GM12878 (cell line): ENCODE results near the gene DARS1. TPM values are rescaled to one million over a fixed set of nuclear protein-coding genes. Genes with fewer than 3 reads are reported as not detected.

Source experiments
- ATAC-seq: fragments of 200-7000 bp; cut with Tn5 transposase; 3 replicates; pipeline ENCODE4 v1.9.1; 2020; ENCODE audit warnings: mild to moderate bottlenecking, moderate library complexity
- BruUV-seq: library from RNA; stranded (reverse); fragments of 400-500 nt; replicated peaks from 2 replicates; lab custom pipeline; 2021; lab: Mats Ljungman, UMichigan
- CTCF ChIA-PET: fragments of 300-600 bp; sonication (Branson Sonifier 250); formaldehyde crosslinking; extraction: SDS; loops from one replicate; lab custom pipeline; 2021; ENCODE audit warnings: inconsistent platforms; lab: Yijun Ruan, JAX
- POLR2A ChIA-PET: fragments of 350-600 bp; formaldehyde crosslinking; extraction: SDS; loops from one replicate; lab custom pipeline; 2021; ENCODE audit warnings: inconsistent platforms; lab: Charles Lee
- RAD21 ChIA-PET: fragments of 300-600 bp; sonication (Branson Sonifier 250); formaldehyde crosslinking; loops from one replicate; lab custom pipeline; 2023; ENCODE audit warnings: antibody characterized with exemption; ENCODE audit not compliant: unreplicated experiment; lab: Charles Lee
- SMC1A ChIA-PET: fragments of 300-600 bp; sonication (Branson Sonifier 250); formaldehyde crosslinking; loops from one replicate; lab custom pipeline; 2023; ENCODE audit not compliant: unreplicated experiment, uncharacterized antibody; lab: Charles Lee
- DNase-seq: peaks from one replicate; pipeline ENCODE4 v3.0.0-alpha.2; 2011; ENCODE audit warnings: low read depth, low spot score
- FAIRE-seq: peaks from 3 replicates; lab custom pipeline; 2011; peaks lifted over from hg19 to GRCh38; lab: Jason Lieb, UNC
- H2AFZ ChIP-seq: 2 replicates; pipeline ENCODE4 v1.6.0; 2011; ENCODE audit warnings: low read depth, low read length, control low read depth; ENCODE audit not compliant: control insufficient read depth
- H3K27ac ChIP-seq: 2 replicates; pipeline ENCODE4 v1.5.1; 2011; ENCODE audit warnings: control low read depth; ENCODE audit not compliant: control insufficient read depth, insufficient read depth
- H3K27me3 ChIP-seq, 2 experiments: replicated peaks in 1 of 2; 2 replicates each; pipeline versions ENCODE4 v1.6.0 to v1.6.1; 2011; ENCODE audit warnings: low read length in 1 of 2; ENCODE audit not compliant: control insufficient read depth in 2 of 2, insufficient read depth in 2 of 2
- H3K36me3 ChIP-seq, 2 experiments: 2 replicates each; pipeline ENCODE4 v1.5.1; 2011; ENCODE audit warnings: low read length in 1 of 2; ENCODE audit not compliant: control insufficient read depth in 2 of 2, insufficient read depth in 2 of 2
- H3K4me1 ChIP-seq: 2 replicates; pipeline ENCODE4 v1.6.1; 2011; ENCODE audit warnings: mild to moderate bottlenecking, low read length, moderate library complexity, mixed read lengths; ENCODE audit not compliant: control insufficient read depth, insufficient read depth
- H3K4me2 ChIP-seq: 2 replicates; pipeline ENCODE4 v1.6.0; 2011; ENCODE audit warnings: control low read depth; ENCODE audit not compliant: control insufficient read depth, insufficient read depth
- H3K4me3 ChIP-seq: fragments of 200-600 bp; sonication (generic); 2 replicates; pipeline ENCODE4 v1.5.1; 2016
- H3K79me2 ChIP-seq: 2 replicates; pipeline ENCODE4 v1.6.0; 2011; ENCODE audit warnings: low read length; ENCODE audit not compliant: control insufficient read depth, insufficient read depth
- H3K9ac ChIP-seq: 2 replicates; pipeline ENCODE4 v1.8.0; 2011; ENCODE audit warnings: low read length, control low read depth, mixed read lengths; ENCODE audit not compliant: control insufficient read depth, insufficient read depth
- H3K9me3 ChIP-seq: replicated peaks from 3 replicates; pipeline ENCODE4 v1.5.1; 2011; ENCODE audit warnings: mild to moderate bottlenecking, low read length; ENCODE audit not compliant: control insufficient read depth, insufficient read depth
- H4K20me1 ChIP-seq: 2 replicates; pipeline ENCODE4 v1.6.0; 2011; ENCODE audit not compliant: control insufficient read depth, insufficient read depth
- BCLAF1 ChIP-seq: fragments of 450-650 bp; IDR thresholded peaks from 2 replicates; pipeline ENCODE4 v1.6.1; 2017; ENCODE audit warnings: antibody characterized with exemption, mild to moderate bottlenecking, moderate library complexity
- CBFB ChIP-seq: IDR thresholded peaks from 2 replicates; pipeline ENCODE4 v1.6.1; 2016; ENCODE audit warnings: antibody characterized with exemption, low read depth
- CTCF ChIP-seq, 3 experiments: IDR thresholded peaks in 2 of 3; conservative IDR thresholded peaks in 1 of 3; 2 replicates each; pipeline ENCODE4 v1.5.1; 2011; ENCODE audit warnings: low read depth in 3 of 3, low read length in 3 of 3, mild to moderate bottlenecking in 3 of 3, control low read depth in 2 of 3, moderate library complexity in 2 of 3, inconsistent platforms in 1 of 3, mixed read lengths in 1 of 3; ENCODE audit not compliant: control insufficient read depth in 2 of 3, insufficient read depth in 1 of 3; ENCODE audit errors: extremely low read depth in 1 of 3
- JUND ChIP-seq: IDR thresholded peaks from 2 replicates; pipeline ENCODE4 v1.6.1; 2012; ENCODE audit warnings: low read depth, mild to moderate bottlenecking, low read length, improper control_type of control experiment, moderate library complexity
- RELB ChIP-seq: fragments of 450-650 bp; IDR thresholded peaks from 2 replicates; pipeline ENCODE4 v1.6.1; 2017; ENCODE audit warnings: low read depth, mild to moderate bottlenecking, moderate library complexity
- SMAD5 ChIP-seq: IDR thresholded peaks from 2 replicates; pipeline ENCODE4 v1.6.1; 2016; ENCODE audit warnings: antibody characterized with exemption, low read depth
- SREBF1 ChIP-seq: IDR thresholded peaks from 2 replicates; pipeline ENCODE4 v1.6.1; 2012; ENCODE audit warnings: mild to moderate bottlenecking, low read length
- YY1 ChIP-seq: IDR thresholded peaks from 2 replicates; pipeline ENCODE4 v1.6.1; 2011; ENCODE audit warnings: low read depth, mild to moderate bottlenecking, low read length
- ZNF207 ChIP-seq: fragments of 450-650 bp; IDR thresholded peaks from 2 replicates; pipeline ENCODE4 v1.6.1; 2014; ENCODE audit warnings: antibody characterized with exemption, mild to moderate bottlenecking, borderline replicate concordance
- ZSCAN29 ChIP-seq: fragments of 450-650 bp; IDR thresholded peaks from 2 replicates; pipeline ENCODE4 v1.6.1; 2017; ENCODE audit warnings: mild to moderate bottlenecking, moderate library complexity
- ZZZ3 ChIP-seq: IDR thresholded peaks from 2 replicates; pipeline ENCODE4 v1.6.1; 2011; ENCODE audit warnings: low read depth; ENCODE audit not compliant: control insufficient read depth, insufficient read length
- WGBS: methylation state at CpG from one replicate; pipeline ENCODE4 v1.1.6; 2016; ENCODE audit warnings: low lambda C conversion rate; ENCODE audit not compliant: insufficient replicate concordance, insufficient coverage; ENCODE audit errors: missing lambda C conversion rate; 5-methylcytosine and 5-hydroxymethylcytosine counted together
- in situ Hi-C: fragments of 300-500 bp; cut with MboI; formaldehyde crosslinking; loops from 9 replicates; pipeline ENCODE4 v1.14.3; 2018; ENCODE audit warnings: mixed read lengths
- intact Hi-C: fragments of 100-400 bp; cut with micrococcal nuclease; formaldehyde crosslinking; loops from one replicate; pipeline ENCODE4 v1.14.2; 2022; ENCODE audit not compliant: unreplicated experiment
- polyA plus RNA-seq, 11 experiments: library from polyadenylated mRNA; depleted of rRNA in 4 of 11; unstranded in 6 of 11; stranded (reverse) in 5 of 11; fragments of >200 nt; fragmentation: Nextera tagmentation in 4 of 11; fragmentation: Illumina TruSeq in 1 of 11; extraction: Ambion mirVana in 4 of 11; extraction: Trizol in 1 of 11; gene quantifications; 1 replicate in 1 of 11; 2 replicates in 10 of 11; pipeline versions ENCODE4 v1.2.1 to v1.2.3, GENCODE V29; 2011 to 2016; ENCODE audit warnings: inconsistent platforms in 2 of 11, missing spikeins in 2 of 11, low read depth in 1 of 11
- total RNA-seq, 4 experiments: library from RNA; depleted of rRNA in 3 of 4; stranded (reverse); fragments of >200 nt in 3 of 4; fragmentation: Illumina TruSeq in 1 of 4; extraction: Trizol in 1 of 4; gene quantifications; 2 replicates each; pipeline versions ENCODE4 v1.2.1 to v1.2.3, GENCODE V29; 2013 to 2021
- TF ChIP-seq, protein P1 (sequence below): fragments of 450-650 bp; conservative IDR thresholded peaks from 2 replicates; pipeline ENCODE4 v1.6.1; 2017; ENCODE audit warnings: mild to moderate bottlenecking, moderate library complexity

Gene DARS1
- total and polyA plus RNA-seq, 10 of the 15 experiments (the other 5 are each of a cell fraction or from before 2014, with no cell fraction given): 91.0 to 387 (median 137) TPM

DNA sequence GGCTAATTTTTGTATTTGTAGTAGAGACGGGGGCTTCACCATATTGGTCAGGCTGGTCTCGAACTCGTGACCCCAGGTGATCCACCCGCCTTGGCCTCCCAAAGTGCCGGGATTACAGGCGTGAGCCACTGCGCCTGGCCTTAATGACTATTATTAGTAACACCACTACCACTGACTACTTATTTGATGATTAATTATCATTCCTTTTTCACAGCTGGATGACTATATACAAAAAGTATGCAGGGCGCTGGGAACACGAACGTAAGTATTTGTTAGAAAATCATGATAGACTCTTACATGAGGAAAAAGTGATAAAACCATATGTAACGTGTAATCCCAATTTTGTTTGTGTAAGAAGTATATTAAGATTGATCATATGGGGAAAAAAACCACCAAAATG is 21.6 kb downstream of the DARS1 start:
- POLR2A ChIA-PET: interaction anchor here (1.2 kb wide), 1 partner anchor 22 kb away, joined by 3 read pairs; no protein-coding TSS in a partner anchor
- FAIRE-seq: no peak
- no peak for DNase-seq
- intact Hi-C loops (no loop called here), in situ Hi-C loops (no loop called here)
- peaks cover 15% of the 10 kb centered on the region for H3K4me1 ChIP-seq
- no peaks in the 10 kb centered on the region for H3K27me3 ChIP-seq
- no peak overlapping the region for H3K9ac ChIP-seq
- H3K36me3 ChIP-seq: peaks cover 0 to 15% of the 10 kb centered on the region in 2 experiments; a peak in 3 of 4 replicates
- RAD21 ChIA-PET: interaction anchor here (1.5 to 2.1 kb wide), 2 partner anchors 12 to 16 kb away, joined by 5 to 9 read pairs; no protein-coding TSS in a partner anchor
- CTCF ChIA-PET: interaction anchor here (1.8 kb wide), 1 partner anchor 13 kb away, joined by 5 read pairs; no protein-coding TSS in a partner anchor
- no peak overlapping the region for H3K27ac ChIP-seq
- H3K4me2 ChIP-seq: no peak overlapping the region
- H2AFZ ChIP-seq: no peak overlapping the region
- 99% methylated on average over 11 of the region's 11 CpGs for WGBS
- no peaks in the 10 kb centered on the region for H4K20me1 ChIP-seq
- SMC1A ChIA-PET: interaction anchor here (0.9 to 2.3 kb wide), 6 partner anchors 14 to 31 kb away, joined by 3 to 11 read pairs (median 4); partner anchors contain the start of gene DARS1
- no peak for ATAC-seq
- H3K9me3 ChIP-seq: no peaks in the 10 kb centered on the region
- H3K79me2 ChIP-seq: peaks cover 7% of the 10 kb centered on the region
- no TSS peak for BruUV-seq
- no peak overlapping the region for H3K4me3 ChIP-seq
- TF ChIP-seq BCLAF1 (no peak), SREBF1 (no peak), YY1 (no peak), RELB (no peak), CTCF (IDR thresholded peaks at IDR 0.05 in 2 of 3, conservative IDR thresholded peaks at IDR 0.05 in 1 of 3; ENCODE audit: control insufficient read depth in 2 of 3, extremely low read depth in 1 of 3, insufficient read depth in 1 of 3, low read depth in 3 of 3, low read length in 3 of 3) (no peak), JUND (no peak), ZZZ3 (no peak), SMAD5 (no peak), ZSCAN29 (no peak), ZNF207 (no peak), CBFB (no peak)
- TF ChIP-seq, protein P1, sequence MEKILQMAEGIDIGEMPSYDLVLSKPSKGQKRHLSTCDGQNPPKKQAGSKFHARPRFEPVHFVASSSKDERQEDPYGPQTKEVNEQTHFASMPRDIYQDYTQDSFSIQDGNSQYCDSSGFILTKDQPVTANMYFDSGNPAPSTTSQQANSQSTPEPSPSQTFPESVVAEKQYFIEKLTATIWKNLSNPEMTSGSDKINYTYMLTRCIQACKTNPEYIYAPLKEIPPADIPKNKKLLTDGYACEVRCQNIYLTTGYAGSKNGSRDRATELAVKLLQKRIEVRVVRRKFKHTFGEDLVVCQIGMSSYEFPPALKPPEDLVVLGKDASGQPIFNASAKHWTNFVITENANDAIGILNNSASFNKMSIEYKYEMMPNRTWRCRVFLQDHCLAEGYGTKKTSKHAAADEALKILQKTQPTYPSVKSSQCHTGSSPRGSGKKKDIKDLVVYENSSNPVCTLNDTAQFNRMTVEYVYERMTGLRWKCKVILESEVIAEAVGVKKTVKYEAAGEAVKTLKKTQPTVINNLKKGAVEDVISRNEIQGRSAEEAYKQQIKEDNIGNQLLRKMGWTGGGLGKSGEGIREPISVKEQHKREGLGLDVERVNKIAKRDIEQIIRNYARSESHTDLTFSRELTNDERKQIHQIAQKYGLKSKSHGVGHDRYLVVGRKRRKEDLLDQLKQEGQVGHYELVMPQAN: no peak
